Measurements from ENCODE around the gene MAGI2. TPM values are rescaled to one million over a fixed set of nuclear protein-coding genes. Genes with fewer than 3 reads are reported as not detected.

Gene MAGI2
- total RNA-seq, 1 experiment from 2014 or later: 0.52 TPM

DNA sequence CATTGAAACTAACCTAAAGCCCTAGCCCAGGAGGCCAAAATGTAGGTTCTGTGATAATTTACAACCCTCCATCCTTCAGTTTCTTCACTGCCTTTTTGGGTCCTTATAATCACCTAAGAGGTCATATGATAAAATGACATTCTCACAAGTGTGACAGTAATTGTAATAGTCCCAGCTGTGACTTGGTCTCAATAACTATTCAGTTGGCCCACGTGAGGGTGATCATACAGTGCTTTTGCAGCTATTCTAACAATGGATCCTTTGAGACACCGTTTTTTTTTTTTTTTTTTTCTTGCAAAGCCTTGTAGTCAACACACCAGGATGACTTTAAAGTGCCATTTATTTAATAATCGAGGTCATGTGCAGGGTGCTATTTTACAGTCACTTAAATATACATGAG lies 894.9 kb downstream of the MAGI2 start:
- Mint-ChIP-seq H3K4me3 (ENCODE audit: low read depth, unreplicated experiment) (no peak overlapping the region), H3K27me3 (ENCODE audit: unreplicated experiment) (peaks cover 16% of the 10 kb centered on the region), H3K27ac (ENCODE audit: unreplicated experiment) (no peak overlapping the region), H3K4me1 (ENCODE audit: low read depth, unreplicated experiment) (no peaks in the 10 kb centered on the region), H3K9me3 (ENCODE audit: low read depth, unreplicated experiment) (no peaks in the 10 kb centered on the region), H3K36me3 (ENCODE audit: insufficient read depth, unreplicated experiment) (no peaks in the 10 kb centered on the region)
- no peak for DNase-seq
- TF ChIP-seq, protein P1, sequence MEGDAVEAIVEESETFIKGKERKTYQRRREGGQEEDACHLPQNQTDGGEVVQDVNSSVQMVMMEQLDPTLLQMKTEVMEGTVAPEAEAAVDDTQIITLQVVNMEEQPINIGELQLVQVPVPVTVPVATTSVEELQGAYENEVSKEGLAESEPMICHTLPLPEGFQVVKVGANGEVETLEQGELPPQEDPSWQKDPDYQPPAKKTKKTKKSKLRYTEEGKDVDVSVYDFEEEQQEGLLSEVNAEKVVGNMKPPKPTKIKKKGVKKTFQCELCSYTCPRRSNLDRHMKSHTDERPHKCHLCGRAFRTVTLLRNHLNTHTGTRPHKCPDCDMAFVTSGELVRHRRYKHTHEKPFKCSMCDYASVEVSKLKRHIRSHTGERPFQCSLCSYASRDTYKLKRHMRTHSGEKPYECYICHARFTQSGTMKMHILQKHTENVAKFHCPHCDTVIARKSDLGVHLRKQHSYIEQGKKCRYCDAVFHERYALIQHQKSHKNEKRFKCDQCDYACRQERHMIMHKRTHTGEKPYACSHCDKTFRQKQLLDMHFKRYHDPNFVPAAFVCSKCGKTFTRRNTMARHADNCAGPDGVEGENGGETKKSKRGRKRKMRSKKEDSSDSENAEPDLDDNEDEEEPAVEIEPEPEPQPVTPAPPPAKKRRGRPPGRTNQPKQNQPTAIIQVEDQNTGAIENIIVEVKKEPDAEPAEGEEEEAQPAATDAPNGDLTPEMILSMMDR (IDR thresholded peaks at IDR 0.05; ENCODE audit: unreplicated experiment): no peak
- intact Hi-C loops (cut with micrococcal nuclease; ENCODE audit: unreplicated experiment): no loop called here
- CTCF ChIA-PET: interaction anchor here (0.9 kb wide), 1 partner anchor 618 kb away, joined by 3 read pairs; no protein-coding TSS in a partner anchor
- BruUV-seq (replicated peaks): no TSS peak

DNA sequence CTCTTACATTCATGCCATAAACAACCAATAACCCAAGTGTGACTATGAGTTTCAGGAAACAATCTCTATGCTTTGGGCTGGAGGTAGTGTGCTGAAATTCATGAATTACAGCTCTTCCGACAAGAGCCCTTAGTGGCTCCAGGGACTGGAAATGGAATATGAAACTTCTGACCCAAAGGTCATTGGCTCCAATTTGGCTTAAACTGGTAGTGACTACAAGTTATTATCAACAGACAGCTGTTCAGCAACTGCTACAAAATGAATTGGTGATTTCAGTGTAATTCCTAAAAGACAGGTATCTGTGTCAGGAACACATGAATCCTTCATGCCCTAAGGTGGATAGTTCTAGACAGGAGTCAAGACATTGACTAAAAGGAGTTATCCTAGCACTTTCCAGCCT lies 909.5 kb downstream of the MAGI2 start:
- Mint-ChIP-seq H3K4me1 (ENCODE audit: low read depth, unreplicated experiment) (no peaks in the 10 kb centered on the region), H3K9me3 (ENCODE audit: low read depth, unreplicated experiment) (no peaks in the 10 kb centered on the region), H3K27me3 (ENCODE audit: unreplicated experiment) (no peaks in the 10 kb centered on the region), H3K36me3 (ENCODE audit: insufficient read depth, unreplicated experiment) (no peaks in the 10 kb centered on the region), H3K4me3 (ENCODE audit: low read depth, unreplicated experiment) (no peak overlapping the region), H3K27ac (ENCODE audit: unreplicated experiment) (no peak overlapping the region)
- DNase-seq: no peak
- TF ChIP-seq, protein P1 (IDR thresholded peaks at IDR 0.05; ENCODE audit: unreplicated experiment): no peak
- intact Hi-C loops (cut with micrococcal nuclease; ENCODE audit: unreplicated experiment): no loop called here
- no TSS peak for BruUV-seq (replicated peaks)
- CTCF ChIA-PET: no interaction called here

DNA sequence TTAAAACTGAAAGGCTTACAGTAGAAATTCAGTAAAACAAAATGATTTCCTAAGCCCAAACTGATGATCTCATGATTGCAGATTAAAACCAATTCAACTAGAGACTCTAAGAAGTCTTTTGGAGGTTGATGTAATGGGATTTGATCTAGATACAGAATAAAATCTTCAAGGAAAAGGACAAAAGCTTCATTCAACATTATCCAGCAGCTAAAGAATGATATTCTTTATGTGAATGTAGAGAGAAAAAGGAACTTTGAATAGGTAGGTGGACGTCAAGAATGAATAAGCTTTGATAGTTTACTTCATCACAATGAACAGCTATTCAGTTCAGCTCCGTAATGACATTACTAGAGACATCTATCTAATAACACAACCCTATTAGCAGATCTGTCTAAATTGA lies 910.5 kb downstream of the MAGI2 start:
- no peak for DNase-seq
- intact Hi-C loops (cut with micrococcal nuclease; ENCODE audit: unreplicated experiment): no loop called here
- TF ChIP-seq, protein P1 (IDR thresholded peaks at IDR 0.05; ENCODE audit: unreplicated experiment): no peak
- Mint-ChIP-seq H3K4me1 (ENCODE audit: low read depth, unreplicated experiment) (no peaks in the 10 kb centered on the region), H3K4me3 (ENCODE audit: low read depth, unreplicated experiment) (no peak overlapping the region), H3K36me3 (ENCODE audit: insufficient read depth, unreplicated experiment) (no peaks in the 10 kb centered on the region), H3K27ac (ENCODE audit: unreplicated experiment) (no peak overlapping the region), H3K9me3 (ENCODE audit: low read depth, unreplicated experiment) (no peaks in the 10 kb centered on the region), H3K27me3 (ENCODE audit: unreplicated experiment) (no peaks in the 10 kb centered on the region)
- no TSS peak for BruUV-seq (replicated peaks)
- CTCF ChIA-PET: no interaction called here

DNA sequence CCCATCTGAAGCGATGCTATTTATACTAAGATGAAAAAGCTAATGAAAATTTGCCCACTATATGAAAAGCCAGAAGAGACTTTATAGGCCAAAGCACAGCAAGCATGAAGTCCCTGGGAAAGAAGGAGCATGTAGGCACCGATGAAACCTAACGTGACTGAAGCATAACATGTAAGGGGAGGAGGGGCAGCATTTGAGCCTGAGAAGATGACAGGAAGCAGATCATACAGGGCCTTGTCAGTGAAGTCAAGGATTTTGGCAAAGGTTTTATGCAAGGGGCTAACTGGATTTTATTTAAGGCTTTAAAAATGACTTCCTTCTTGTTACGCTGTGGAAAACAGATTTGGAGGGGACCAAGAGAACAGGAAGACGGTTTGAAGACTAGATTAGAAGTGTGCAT lies 910.9 kb downstream of the MAGI2 start:
- no peaks in the 10 kb centered on the region for H3K27me3 Mint-ChIP-seq (ENCODE audit: unreplicated experiment)
- H3K4me1 Mint-ChIP-seq (ENCODE audit: low read depth, unreplicated experiment): no peaks in the 10 kb centered on the region
- intact Hi-C loops (cut with micrococcal nuclease; ENCODE audit: unreplicated experiment): no loop called here
- no peak for DNase-seq
- no peak overlapping the region for H3K27ac Mint-ChIP-seq (ENCODE audit: unreplicated experiment)
- no TSS peak for BruUV-seq (replicated peaks)
- H3K9me3 Mint-ChIP-seq (ENCODE audit: low read depth, unreplicated experiment): no peaks in the 10 kb centered on the region
- CTCF ChIA-PET: no interaction called here
- TF ChIP-seq, protein P1 (IDR thresholded peaks at IDR 0.05; ENCODE audit: unreplicated experiment): no peak
- no peak overlapping the region for H3K4me3 Mint-ChIP-seq (ENCODE audit: low read depth, unreplicated experiment)
- no peaks in the 10 kb centered on the region for H3K36me3 Mint-ChIP-seq (ENCODE audit: insufficient read depth, unreplicated experiment)
